GM12875 (cell line): ENCODE measurements around the gene FAM181A.

Experiments
- H3K4me3 ChIP-seq: one replicate; pipeline ENCODE4 v1.5.1; 2011; ENCODE audit warnings: low read depth, low read length, control low read depth
- TF ChIP-seq, protein P1 (sequence below): IDR thresholded peaks from 2 replicates; pipeline ENCODE4 v1.5.1; 2011; ENCODE audit warnings: low read depth, mild to moderate bottlenecking, control low read depth, inconsistent platforms, low read length, moderate library complexity, borderline replicate concordance; ENCODE audit not compliant: insufficient read depth

FAM181A gene

DNA sequence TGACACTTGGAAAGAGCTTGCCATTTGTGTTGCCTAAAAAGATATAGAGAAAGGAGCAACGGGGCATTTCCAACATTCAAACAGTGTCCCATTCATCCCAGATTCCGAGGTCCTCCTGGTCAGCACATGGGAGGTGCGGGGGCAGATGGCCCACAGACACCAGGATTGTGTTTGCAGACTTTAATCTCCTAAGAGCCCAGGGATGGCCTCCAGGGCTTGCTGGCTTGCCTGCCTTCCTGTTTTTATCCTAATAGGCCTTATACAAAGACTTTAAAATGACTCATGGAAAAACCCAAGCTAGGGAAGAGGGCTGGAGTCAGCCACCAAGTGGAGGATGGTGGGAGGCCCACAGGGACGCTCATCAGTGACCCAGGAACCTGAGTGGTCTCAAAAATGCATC is 21.5 kb upstream of the FAM181A start:
- H3K4me3 ChIP-seq = no peak overlapping the region
- TF ChIP-seq, protein P1, sequence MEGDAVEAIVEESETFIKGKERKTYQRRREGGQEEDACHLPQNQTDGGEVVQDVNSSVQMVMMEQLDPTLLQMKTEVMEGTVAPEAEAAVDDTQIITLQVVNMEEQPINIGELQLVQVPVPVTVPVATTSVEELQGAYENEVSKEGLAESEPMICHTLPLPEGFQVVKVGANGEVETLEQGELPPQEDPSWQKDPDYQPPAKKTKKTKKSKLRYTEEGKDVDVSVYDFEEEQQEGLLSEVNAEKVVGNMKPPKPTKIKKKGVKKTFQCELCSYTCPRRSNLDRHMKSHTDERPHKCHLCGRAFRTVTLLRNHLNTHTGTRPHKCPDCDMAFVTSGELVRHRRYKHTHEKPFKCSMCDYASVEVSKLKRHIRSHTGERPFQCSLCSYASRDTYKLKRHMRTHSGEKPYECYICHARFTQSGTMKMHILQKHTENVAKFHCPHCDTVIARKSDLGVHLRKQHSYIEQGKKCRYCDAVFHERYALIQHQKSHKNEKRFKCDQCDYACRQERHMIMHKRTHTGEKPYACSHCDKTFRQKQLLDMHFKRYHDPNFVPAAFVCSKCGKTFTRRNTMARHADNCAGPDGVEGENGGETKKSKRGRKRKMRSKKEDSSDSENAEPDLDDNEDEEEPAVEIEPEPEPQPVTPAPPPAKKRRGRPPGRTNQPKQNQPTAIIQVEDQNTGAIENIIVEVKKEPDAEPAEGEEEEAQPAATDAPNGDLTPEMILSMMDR = no peak

DNA sequence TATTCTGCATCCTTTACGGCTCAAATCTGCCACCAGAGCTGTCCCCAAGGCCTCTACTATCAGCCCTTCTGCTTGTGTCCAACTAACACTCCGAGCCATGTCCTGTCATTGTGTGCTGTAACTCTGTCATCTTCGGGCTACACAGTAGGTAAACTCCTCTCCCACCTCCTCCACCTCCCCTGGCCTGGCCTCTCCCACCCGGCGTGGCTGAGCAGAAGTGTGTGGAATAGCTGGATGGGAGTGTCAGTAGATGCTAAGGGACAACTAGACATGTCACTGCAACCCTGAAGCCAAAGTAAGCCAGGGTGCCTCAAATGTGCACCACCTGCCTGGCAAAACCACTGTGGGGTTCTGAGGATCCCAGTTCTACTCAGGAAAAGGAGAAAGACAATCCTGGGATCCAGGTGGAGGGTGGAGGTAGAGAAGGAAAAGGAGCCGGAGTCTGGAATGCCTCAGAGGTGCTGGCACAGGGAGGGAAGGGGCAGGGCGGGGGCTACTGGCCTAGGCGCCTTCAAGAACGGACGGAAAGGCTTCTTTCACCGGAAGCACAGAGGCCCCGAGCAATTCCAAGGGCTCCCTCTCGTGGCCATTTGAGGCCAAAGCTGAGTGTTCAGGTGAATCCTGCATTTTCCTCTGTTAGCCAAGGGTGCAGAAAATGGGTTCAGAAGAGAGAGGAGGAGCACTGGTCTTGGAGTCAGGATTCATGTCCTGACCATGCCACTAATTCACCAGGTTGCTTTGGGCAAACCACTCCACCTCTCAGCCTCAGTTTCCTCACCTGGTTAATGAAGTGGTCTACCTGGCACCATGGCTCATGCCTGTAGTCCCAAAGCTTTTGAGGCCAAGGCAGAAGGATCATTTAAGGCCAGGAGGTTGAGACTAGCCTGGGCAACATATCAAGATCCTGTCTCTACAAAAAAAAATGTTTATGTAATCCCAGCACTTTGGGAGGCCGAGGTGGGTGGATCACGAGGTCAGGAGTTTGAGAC is 20.5 kb upstream of the FAM181A start:
- no peak overlapping the region for H3K4me3 ChIP-seq
- TF ChIP-seq, protein P1 = peak; percentile 86

DNA sequence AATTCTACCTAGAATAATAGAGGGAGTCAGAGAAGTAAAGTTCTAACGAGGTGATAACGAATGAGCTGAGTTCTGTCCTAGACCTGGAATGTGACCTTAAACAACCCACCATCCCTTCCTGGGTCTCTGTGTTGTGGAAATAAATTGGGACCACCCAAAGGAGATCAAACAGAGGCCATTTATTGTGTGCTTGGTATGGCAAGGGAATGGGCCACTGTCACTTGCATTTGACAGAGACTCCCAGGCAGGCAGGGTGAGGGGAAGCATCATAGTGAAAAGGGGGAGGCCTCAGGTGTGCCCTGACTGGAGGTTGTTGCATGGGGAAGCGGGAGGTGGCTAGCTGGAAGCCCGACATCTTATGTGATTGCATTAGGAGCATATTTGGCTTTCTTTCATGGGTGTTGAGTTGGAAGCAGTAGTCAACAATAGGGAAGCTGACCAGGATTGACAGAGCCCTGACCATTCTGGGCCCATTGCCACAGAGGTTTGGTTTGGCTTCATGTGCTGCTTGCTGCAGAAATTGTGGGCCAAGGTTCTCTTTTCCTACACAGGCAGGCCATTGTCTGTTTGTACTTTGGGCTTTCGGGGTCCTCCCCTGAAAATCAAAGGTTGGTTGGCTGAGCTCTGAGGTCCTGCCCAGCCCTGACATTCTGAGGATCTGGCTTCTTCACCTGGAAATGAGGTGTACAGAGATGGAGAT is 17.6 kb upstream of the FAM181A start:
- H3K4me3 ChIP-seq = no peak overlapping the region
- TF ChIP-seq, protein P1 = no peak

DNA sequence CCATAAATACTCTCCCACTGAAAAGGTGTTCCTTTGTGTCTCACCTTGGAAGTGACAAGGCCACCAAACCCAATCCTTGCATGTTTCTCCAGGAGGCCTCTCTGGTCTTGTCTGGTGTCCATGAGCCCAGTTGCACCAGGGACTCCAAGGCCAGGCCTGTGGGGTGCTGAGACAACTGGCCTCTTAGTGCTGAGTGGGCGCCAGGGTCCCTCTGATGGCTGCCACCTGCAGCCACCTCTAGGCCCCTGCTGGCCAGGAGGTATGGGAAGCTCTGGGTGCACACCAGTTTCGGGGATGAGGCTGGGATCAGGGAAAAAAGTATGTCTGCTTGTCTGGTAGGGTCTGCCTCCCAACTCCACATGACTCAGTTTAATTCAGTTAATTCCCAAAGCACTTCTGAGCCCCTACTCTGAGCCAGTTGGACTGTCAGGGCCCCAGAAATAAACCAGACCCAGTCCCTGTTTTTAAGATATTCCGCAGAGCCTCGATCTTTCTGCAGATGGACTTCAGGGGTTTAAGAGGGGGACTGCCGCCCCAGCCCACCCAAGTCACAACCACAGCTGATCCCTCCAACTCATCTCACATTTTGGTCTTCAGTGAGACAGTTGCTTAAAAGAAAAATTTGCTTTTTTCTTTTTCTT is 15.0 kb upstream of the FAM181A start:
- TF ChIP-seq, protein P1 = no peak
- no peak overlapping the region for H3K4me3 ChIP-seq

DNA sequence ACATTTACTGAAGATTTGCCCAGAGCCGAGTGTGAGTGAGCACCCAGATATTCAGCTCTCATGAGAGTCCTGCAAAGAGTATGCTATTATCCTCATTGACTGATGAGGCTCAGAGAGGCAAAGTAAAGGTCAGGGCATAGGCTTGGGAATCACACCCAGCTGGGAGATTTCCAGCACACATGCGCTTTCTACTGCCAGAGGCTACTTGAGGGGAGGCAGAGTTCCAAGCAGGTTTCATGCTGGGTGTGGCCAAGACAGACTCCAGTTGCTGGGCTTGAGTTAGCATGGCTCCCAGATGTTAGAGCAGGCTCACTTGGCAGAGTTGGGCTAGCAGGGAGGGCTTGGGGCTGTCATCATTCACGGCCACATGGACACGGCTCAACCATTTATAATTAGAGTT is 14.4 kb upstream of the FAM181A start:
- no peak overlapping the region for H3K4me3 ChIP-seq
- TF ChIP-seq, protein P1 = no peak

DNA sequence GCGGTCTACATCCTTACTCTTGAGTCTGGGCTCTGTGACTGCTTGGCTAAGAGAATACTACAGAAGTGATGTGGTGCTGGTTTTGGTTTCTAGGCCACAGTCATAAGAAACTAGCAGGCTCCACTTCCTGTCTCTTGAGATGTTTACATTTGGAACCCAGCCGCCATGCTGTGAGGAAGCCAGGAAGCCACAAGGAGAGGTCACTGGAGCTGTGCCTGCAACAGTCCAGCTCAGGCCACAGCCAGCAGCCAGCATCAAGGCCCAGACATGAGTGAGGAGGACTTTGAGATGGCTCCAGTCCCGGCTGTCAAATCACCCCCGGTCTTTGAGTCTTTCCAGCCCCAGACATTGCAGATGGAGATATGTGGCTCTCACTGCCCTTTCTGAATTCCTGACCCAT is 12.9 kb upstream of the FAM181A start:
- H3K4me3 ChIP-seq = no peak overlapping the region

More for the DNA sequence above, 12.9 kb upstream of the FAM181A start:
- TF ChIP-seq, protein P1 = no peak
